K562 (cell line): ENCODE measurements around the gene SLC6A16. TPM values are rescaled to one million over a fixed set of nuclear protein-coding genes. Genes with fewer than 3 reads are reported as not detected.

Experiments used
- ATAC-seq: fragments of 200-7000 bp; cut with Tn5 transposase; 3 replicates; pipeline ENCODE4 v1.9.1; 2020; ENCODE audit warnings: moderate library complexity
- BruUV-seq: library from RNA; stranded (reverse); fragments of 400-500 nt; replicated peaks from 2 replicates; lab custom pipeline; 2021; lab: Mats Ljungman, UMichigan
- CTCF ChIA-PET: fragments of 300-600 bp; formaldehyde crosslinking; extraction: SDS; loops from one replicate; lab custom pipeline; 2021; ENCODE audit warnings: low intra/inter-chr PET ratio; lab: Yijun Ruan, JAX
- POLR2A ChIA-PET: fragments of 300-600, 350-650 bp; sonication (Branson Sonifier 250); formaldehyde crosslinking; extraction: SDS; loops from one replicate; lab custom pipeline; 2021; ENCODE audit warnings: antibody characterized with exemption, inconsistent platforms; lab: Yijun Ruan, JAX
- DNase-seq, 4 experiments: peaks; one replicate each; pipeline versions ENCODE4 v3.0.0 to v3.0.0-alpha.2; 2011 to 2018; ENCODE audit warnings: low spot score in 3 of 4, mixed read lengths in 3 of 4; ENCODE audit errors: extremely low read depth in 1 of 4
- FAIRE-seq: peaks from 2 replicates; lab custom pipeline; 2011; peaks lifted over from hg19 to GRCh38; lab: Jason Lieb, UNC
- H2AFZ ChIP-seq: 2 replicates; pipeline ENCODE4 v1.6.0; 2011; ENCODE audit warnings: low read depth, low read length, control low read depth, inconsistent platforms
- H3K27ac ChIP-seq: fragments of 200-600 bp; 3 replicates; pipeline ENCODE4 v1.8.0; 2011; ENCODE audit warnings: low read depth, mild to moderate bottlenecking, control low read depth, inconsistent platforms, low read length, moderate library complexity, mixed read lengths; ENCODE audit errors: extremely low read depth
- H3K27me3 ChIP-seq, 2 experiments: fragments of 300-600 bp in 1 of 2; 2 replicates in 1 of 2; 3 replicates in 1 of 2; pipeline versions ENCODE4 v1.6.0 to v1.8.0; 2011; ENCODE audit warnings: inconsistent platforms in 2 of 2, low read length in 2 of 2, mild to moderate bottlenecking in 1 of 2, mixed read lengths in 1 of 2, moderate library complexity in 1 of 2; ENCODE audit not compliant: control insufficient read depth in 2 of 2, insufficient read depth in 2 of 2
- H3K36me3 ChIP-seq: fragments of 300-600 bp; 3 replicates; pipeline ENCODE4 v1.8.0; 2011; ENCODE audit warnings: mild to moderate bottlenecking, low read length, inconsistent platforms; ENCODE audit not compliant: control insufficient read depth, insufficient read depth
- H3K4me1 ChIP-seq, 2 experiments: fragments of 200-600 bp in 1 of 2; replicated peaks in 1 of 2; 2 replicates in 1 of 2; 3 replicates in 1 of 2; pipeline versions ENCODE4 v1.5.1 to v1.8.0; 2011; ENCODE audit warnings: inconsistent platforms in 2 of 2, low read length in 2 of 2, mild to moderate bottlenecking in 1 of 2, mixed read lengths in 1 of 2, moderate library complexity in 1 of 2; ENCODE audit not compliant: control insufficient read depth in 2 of 2, insufficient read depth in 2 of 2
- H3K4me2 ChIP-seq: 2 replicates; pipeline ENCODE4 v1.6.1; 2011; ENCODE audit warnings: low read length, control low read depth, inconsistent platforms, mixed read lengths; ENCODE audit not compliant: insufficient read depth
- H3K4me3 ChIP-seq: fragments of 200-600 bp; sonication (generic), shearing (Covaris generic); 2 replicates; pipeline ENCODE4 v1.5.1; 2016; ENCODE audit warnings: control low read depth, inconsistent platforms
- H3K79me2 ChIP-seq: fragments of 200-600 bp; 3 replicates; pipeline ENCODE4 v1.8.0; 2011; ENCODE audit warnings: low read length, inconsistent platforms; ENCODE audit not compliant: control insufficient read depth, insufficient read depth
- H3K9ac ChIP-seq, 2 experiments: 2 replicates each; pipeline versions ENCODE4 v1.6.0 to v1.6.1; 2011; ENCODE audit warnings: low read depth in 2 of 2, low read length in 2 of 2, control low read depth in 1 of 2, inconsistent platforms in 1 of 2, mild to moderate bottlenecking in 1 of 2, mixed read lengths in 1 of 2; ENCODE audit not compliant: insufficient read depth in 1 of 2
- H3K9me1 ChIP-seq: one replicate; pipeline ENCODE4 v1.6.0; 2011; ENCODE audit warnings: inconsistent platforms, mild to moderate bottlenecking, low read length, moderate library complexity; ENCODE audit not compliant: control insufficient read depth, insufficient read depth
- H3K9me3 ChIP-seq: replicated peaks from 2 replicates; pipeline ENCODE4 v1.5.1; 2011; ENCODE audit warnings: low read depth, low read length, inconsistent platforms; ENCODE audit not compliant: control insufficient read depth, insufficient read depth
- H4K20me1 ChIP-seq: replicated peaks from 2 replicates; pipeline ENCODE4 v1.6.1; 2011; ENCODE audit warnings: low read length, inconsistent platforms, mixed read lengths; ENCODE audit not compliant: control insufficient read depth, insufficient read depth
- IRF2 ChIP-seq: sonication (generic); formaldehyde crosslinking; IDR thresholded peaks from 2 replicates; pipeline ENCODE4 v1.8.1; 2022; ENCODE audit warnings: mild to moderate bottlenecking, missing genetic modification reagents
- KLF13 ChIP-seq: fragments of 450-650 bp; IDR thresholded peaks from 2 replicates; pipeline ENCODE4 v1.6.1; 2016; ENCODE audit warnings: missing genetic modification characterization, low read depth, mild to moderate bottlenecking, missing compliant biosample characterization, moderate library complexity, borderline replicate concordance
- NFE2 ChIP-seq: IDR thresholded peaks from 2 replicates; pipeline ENCODE4 v1.6.1; 2014; ENCODE audit warnings: antibody characterized with exemption, low read depth
- OTX1 ChIP-seq: fragments of 450-650 bp; formaldehyde crosslinking; IDR thresholded peaks from 2 replicates; pipeline ENCODE4 v1.4.0; 2022; ENCODE audit warnings: mild to moderate bottlenecking
- TCFL5 ChIP-seq: fragments of 250-450 bp; sonication (Bioruptor Pico); conservative IDR thresholded peaks from 2 replicates; pipeline ENCODE4 v1.6.1; 2021; ENCODE audit warnings: mild to moderate bottlenecking, moderate library complexity, matching md5 sums
- ZNF57 ChIP-seq: fragments of 450-650 bp; formaldehyde crosslinking; IDR thresholded peaks from 2 replicates; pipeline ENCODE4 v1.4.0; 2020; ENCODE audit warnings: mild to moderate bottlenecking, moderate library complexity
- ZSCAN29 ChIP-seq: fragments of 450-650 bp; IDR thresholded peaks from 2 replicates; pipeline ENCODE4 v1.6.1; 2017
- WGBS: fragments of 100-300 bp; shearing (Covaris generic); methylation state at CpG from one replicate; pipeline ENCODE4 v1.1.6; 2016; ENCODE audit warnings: low coverage, mixed read lengths; ENCODE audit not compliant: insufficient coverage; ENCODE audit errors: missing lambda C conversion rate; 5-methylcytosine and 5-hydroxymethylcytosine counted together
- in situ Hi-C: fragments of 300-500 bp; cut with MboI; formaldehyde crosslinking; loops from 4 replicates; pipeline ENCODE4 v1.15.0; 2018; ENCODE audit warnings: inconsistent platforms, mixed read lengths
- intact Hi-C: fragments of 100-400 bp; cut with micrococcal nuclease; formaldehyde crosslinking; loops from 2 replicates; pipeline ENCODE4 v1.14.2; 2022
- polyA plus RNA-seq, 8 experiments: library from polyadenylated mRNA; depleted of rRNA in 4 of 8; stranded (reverse) in 5 of 8; unstranded in 3 of 8; fragments of >200 nt; fragmentation: Nextera tagmentation in 2 of 8; fragmentation: Illumina TruSeq in 1 of 8; extraction: Ambion mirVana in 2 of 8; extraction: Trizol in 1 of 8; gene quantifications; 2 replicates each; pipeline versions ENCODE4 v1.2.1 to v1.2.3, GENCODE V29; 2011 to 2014; ENCODE audit warnings: inconsistent platforms in 1 of 8, missing spikeins in 1 of 8
- total RNA-seq, 7 experiments: library from RNA; depleted of rRNA in 6 of 7; stranded (reverse); fragments of >200 nt in 6 of 7; fragmentation: Illumina TruSeq in 2 of 7; extraction: Trizol in 2 of 7; gene quantifications; 2 replicates each; pipeline versions ENCODE4 v1.2.1 to v1.2.3, GENCODE V29; 2011 to 2021; ENCODE audit warnings: low replicate concordance in 1 of 7
- TF ChIP-seq, protein P1 (sequence below): fragments of 250-450 bp; sonication (Bioruptor Pico); IDR thresholded peaks from 2 replicates; pipeline ENCODE4 v1.8.0; 2022; ENCODE audit warnings: inconsistent platforms
- TF ChIP-seq, protein P2 (sequence below): fragments of 450-650 bp; IDR thresholded peaks from 2 replicates; pipeline ENCODE4 v1.6.1; 2017; ENCODE audit warnings: antibody characterized with exemption, mild to moderate bottlenecking
- TF ChIP-seq, protein P3 (sequence below): sonication (generic); formaldehyde crosslinking; IDR thresholded peaks from 2 replicates; pipeline ENCODE4 v1.8.1; 2023; ENCODE audit warnings: mild to moderate bottlenecking, missing genetic modification reagents

Gene SLC6A16
- total and polyA plus RNA-seq, 9 of the 15 experiments (the other 6 are each of a cell fraction or from before 2014, with no cell fraction given): 0.05 to 0.95 (median 0.36) TPM

DNA sequence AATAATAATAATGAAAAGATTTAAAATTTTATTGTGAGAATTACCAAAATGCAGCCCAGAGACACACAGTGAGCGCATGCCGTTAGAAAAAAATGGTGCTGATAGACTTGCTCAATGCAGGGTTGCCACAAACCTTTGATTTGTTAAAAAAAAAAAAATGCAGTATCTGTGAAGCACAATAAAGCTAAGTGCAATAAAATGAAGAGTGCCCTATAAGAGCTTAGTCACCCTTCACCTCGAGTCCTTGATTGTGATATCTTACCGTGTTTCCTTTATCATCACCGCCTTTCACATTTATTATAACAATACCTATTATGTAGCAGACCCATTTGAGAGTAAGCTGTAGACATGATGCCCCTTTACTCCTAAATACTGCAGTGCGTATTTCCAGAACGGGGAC, 83.2 kb downstream of the SLC6A16 start:
- in situ Hi-C loops (no loop called here), intact Hi-C loops (no loop called here)
- H3K36me3 ChIP-seq: no peaks in the 10 kb centered on the region
- no peaks in the 10 kb centered on the region for H3K79me2 ChIP-seq
- no peaks in the 10 kb centered on the region for H3K9me3 ChIP-seq
- no TSS peak for BruUV-seq
- TF ChIP-seq, protein P1, sequence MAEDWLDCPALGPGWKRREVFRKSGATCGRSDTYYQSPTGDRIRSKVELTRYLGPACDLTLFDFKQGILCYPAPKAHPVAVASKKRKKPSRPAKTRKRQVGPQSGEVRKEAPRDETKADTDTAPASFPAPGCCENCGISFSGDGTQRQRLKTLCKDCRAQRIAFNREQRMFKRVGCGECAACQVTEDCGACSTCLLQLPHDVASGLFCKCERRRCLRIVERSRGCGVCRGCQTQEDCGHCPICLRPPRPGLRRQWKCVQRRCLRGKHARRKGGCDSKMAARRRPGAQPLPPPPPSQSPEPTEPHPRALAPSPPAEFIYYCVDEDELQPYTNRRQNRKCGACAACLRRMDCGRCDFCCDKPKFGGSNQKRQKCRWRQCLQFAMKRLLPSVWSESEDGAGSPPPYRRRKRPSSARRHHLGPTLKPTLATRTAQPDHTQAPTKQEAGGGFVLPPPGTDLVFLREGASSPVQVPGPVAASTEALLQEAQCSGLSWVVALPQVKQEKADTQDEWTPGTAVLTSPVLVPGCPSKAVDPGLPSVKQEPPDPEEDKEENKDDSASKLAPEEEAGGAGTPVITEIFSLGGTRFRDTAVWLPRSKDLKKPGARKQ (CRISPR knock-in tag): no peak
- no peak for TF ChIP-seq IRF2
- no peak for TF ChIP-seq OTX1 (CRISPR knock-in tag)
- TF ChIP-seq KLF13 (tag): no peak
- TF ChIP-seq, protein P2, sequence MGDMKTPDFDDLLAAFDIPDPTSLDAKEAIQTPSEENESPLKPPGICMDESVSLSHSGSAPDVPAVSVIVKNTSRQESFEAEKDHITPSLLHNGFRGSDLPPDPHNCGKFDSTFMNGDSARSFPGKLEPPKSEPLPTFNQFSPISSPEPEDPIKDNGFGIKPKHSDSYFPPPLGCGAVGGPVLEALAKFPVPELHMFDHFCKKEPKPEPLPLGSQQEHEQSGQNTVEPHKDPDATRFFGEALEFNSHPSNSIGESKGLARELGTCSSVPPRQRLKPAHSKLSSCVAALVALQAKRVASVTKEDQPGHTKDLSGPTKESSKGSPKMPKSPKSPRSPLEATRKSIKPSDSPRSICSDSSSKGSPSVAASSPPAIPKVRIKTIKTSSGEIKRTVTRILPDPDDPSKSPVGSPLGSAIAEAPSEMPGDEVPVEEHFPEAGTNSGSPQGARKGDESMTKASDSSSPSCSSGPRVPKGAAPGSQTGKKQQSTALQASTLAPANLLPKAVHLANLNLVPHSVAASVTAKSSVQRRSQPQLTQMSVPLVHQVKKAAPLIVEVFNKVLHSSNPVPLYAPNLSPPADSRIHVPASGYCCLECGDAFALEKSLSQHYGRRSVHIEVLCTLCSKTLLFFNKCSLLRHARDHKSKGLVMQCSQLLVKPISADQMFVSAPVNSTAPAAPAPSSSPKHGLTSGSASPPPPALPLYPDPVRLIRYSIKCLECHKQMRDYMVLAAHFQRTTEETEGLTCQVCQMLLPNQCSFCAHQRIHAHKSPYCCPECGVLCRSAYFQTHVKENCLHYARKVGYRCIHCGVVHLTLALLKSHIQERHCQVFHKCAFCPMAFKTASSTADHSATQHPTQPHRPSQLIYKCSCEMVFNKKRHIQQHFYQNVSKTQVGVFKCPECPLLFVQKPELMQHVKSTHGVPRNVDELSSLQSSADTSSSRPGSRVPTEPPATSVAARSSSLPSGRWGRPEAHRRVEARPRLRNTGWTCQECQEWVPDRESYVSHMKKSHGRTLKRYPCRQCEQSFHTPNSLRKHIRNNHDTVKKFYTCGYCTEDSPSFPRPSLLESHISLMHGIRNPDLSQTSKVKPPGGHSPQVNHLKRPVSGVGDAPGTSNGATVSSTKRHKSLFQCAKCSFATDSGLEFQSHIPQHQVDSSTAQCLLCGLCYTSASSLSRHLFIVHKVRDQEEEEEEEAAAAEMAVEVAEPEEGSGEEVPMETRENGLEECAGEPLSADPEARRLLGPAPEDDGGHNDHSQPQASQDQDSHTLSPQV: no peak
- no peak for TF ChIP-seq ZSCAN29
- TF ChIP-seq TCFL5 (CRISPR knock-in tag): no peak
- no peak for TF ChIP-seq ZNF57 (CRISPR knock-in tag)
- TF ChIP-seq, protein P3, sequence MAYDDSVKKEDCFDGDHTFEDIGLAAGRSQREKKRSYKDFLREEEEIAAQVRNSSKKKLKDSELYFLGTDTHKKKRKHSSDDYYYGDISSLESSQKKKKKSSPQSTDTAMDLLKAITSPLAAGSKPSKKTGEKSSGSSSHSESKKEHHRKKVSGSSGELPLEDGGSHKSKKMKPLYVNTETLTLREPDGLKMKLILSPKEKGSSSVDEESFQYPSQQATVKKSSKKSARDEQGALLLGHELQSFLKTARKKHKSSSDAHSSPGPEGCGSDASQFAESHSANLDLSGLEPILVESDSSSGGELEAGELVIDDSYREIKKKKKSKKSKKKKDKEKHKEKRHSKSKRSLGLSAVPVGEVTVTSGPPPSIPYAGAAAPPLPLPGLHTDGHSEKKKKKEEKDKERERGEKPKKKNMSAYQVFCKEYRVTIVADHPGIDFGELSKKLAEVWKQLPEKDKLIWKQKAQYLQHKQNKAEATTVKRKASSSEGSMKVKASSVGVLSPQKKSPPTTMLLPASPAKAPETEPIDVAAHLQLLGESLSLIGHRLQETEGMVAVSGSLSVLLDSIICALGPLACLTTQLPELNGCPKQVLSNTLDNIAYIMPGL (CRISPR knock-in tag): no peak
- TF ChIP-seq NFE2: no peak
- peaks cover 2 to 8% of the 10 kb centered on the region in 2 experiments; a peak in 4 of 5 replicates for H3K27me3 ChIP-seq
- WGBS: 36% methylated on average over 7 of the region's 7 CpGs
- H3K9me1 ChIP-seq: no peaks in the 10 kb centered on the region
- no peaks in the 10 kb centered on the region for H3K4me1 ChIP-seq
- no peak overlapping the region for H3K4me2 ChIP-seq
- ATAC-seq: no peak
- DNase-seq: no peak
- H4K20me1 ChIP-seq: no peaks in the 10 kb centered on the region
- no peak overlapping the region for H3K4me3 ChIP-seq
- no peak overlapping the region for H2AFZ ChIP-seq
- no peak overlapping the region for H3K9ac ChIP-seq
- POLR2A ChIA-PET: no interaction called here
- CTCF ChIA-PET: interaction anchor here (0.7 kb wide), 1 partner anchor 15 kb away, joined by 3 read pairs; no protein-coding TSS in a partner anchor
- FAIRE-seq: no peak
- H3K27ac ChIP-seq: no peak overlapping the region
